NCI-H2081 (cell line): ENCODE results near the gene TMEM222.
"Not testable (repeated sequence)": the region's sequence is repeated elsewhere in the genome, so short reads cannot be mapped to it uniquely, and the experiment has no call there.

ENCODE experiments used
- DNase-seq, 2 experiments: peaks; one replicate each; lab custom pipeline; 2025; lab: John Stamatoyannopoulos, UW

TMEM222 gene, protein sequence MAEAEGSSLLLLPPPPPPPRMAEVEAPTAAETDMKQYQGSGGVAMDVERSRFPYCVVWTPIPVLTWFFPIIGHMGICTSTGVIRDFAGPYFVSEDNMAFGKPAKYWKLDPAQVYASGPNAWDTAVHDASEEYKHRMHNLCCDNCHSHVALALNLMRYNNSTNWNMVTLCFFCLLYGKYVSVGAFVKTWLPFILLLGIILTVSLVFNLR

GRCh38 chr1:27321813-27322568, at the start of gene TMEM222:
Gene TMEM222 (plus strand): TSS chr1:27322163. CDS start chr1:27322198, 35 bp downstream.
- peak; percentile 91 to 93 for DNase-seq

- DNase-seq, result no peak
Observed at GRCh38 chr1:27274204-27274603, 47.8 kb upstream of the TMEM222 start.

- no peak for DNase-seq
Observed at GRCh38 chr1:27275696-27276095, 46.3 kb upstream of the TMEM222 start.

DNA sequence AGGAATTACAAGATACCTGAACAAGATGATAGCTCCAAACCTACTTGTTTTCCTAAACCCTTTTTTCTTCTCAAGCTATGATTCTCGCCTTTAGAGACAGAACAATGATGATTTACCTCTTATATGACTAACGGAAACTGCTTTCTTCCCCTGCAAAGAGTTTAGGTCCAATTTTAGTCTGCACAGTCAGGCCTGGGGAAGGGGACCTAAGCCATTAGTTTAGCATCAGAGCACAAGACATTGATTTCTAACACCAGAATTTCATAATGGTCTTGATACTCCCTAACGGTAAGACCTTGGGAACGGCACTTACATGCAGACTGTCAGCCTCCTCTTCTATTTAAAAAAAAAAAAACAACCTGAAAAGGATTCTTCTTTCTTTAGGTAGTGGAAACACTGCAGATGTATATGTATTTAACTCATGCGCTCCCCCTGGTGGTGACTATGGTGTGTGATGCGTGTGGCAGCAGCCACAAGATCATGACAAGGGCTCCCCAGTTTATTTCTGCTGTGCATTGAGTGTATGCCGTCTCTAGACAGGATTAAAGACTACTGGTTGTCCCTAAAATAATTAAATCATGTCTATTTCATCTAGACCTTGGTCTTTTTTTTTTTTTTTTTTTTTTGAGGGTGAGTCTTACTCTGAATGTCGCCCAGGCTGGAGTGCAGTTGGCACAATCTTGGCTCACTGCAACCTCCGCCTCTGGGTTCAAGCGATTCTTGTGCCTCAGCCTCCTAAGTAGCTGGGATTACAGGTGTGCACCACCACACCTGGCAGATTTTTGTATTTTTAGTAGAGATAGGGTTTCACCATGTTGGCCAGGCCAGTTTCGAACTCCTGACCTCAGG, 37.3 kb upstream of the TMEM222 start:
- DNase-seq, result peak; percentile 56 to 64

DNA sequence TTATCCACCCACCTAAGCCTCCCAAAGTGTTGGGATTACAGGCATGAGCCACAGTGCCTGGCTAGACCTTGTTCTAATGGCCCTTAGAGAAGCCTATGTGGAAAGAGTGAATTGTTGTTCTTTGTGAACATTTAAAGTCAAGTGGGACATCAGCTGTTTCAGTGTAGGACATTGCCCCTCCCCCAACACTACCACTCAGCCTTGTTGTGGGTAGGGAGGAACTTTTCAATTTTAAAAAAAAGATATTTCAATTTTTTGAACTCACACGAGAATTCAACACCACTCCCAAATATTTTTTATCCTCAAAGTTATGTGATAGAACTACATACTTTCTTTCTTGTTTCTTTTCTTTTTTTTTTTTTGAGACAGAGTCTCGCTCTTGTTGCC, 36.7 kb upstream of the TMEM222 start:
- DNase-seq, result no peak

DNA sequence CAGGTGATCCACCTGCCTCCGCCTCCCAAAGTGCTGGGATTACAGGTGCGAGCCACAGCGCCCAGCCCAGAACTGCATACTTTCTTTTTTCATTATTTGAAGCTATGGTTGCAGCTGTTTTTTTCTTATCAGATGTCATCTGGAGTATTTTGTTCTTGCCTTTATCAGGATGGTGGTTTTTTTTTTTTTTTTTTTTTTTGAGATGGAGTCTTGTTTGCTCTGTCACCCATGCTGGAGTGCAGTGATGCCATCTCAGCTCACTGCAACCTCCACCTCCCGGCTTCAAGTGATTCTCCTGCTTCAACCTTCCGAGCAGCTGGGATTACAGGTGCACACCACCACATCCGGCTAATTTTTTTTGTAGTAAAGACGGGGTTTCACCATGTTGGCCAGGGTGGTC, 36.1 kb upstream of the TMEM222 start:
- DNase-seq, result not testable (repeated sequence)

DNA sequence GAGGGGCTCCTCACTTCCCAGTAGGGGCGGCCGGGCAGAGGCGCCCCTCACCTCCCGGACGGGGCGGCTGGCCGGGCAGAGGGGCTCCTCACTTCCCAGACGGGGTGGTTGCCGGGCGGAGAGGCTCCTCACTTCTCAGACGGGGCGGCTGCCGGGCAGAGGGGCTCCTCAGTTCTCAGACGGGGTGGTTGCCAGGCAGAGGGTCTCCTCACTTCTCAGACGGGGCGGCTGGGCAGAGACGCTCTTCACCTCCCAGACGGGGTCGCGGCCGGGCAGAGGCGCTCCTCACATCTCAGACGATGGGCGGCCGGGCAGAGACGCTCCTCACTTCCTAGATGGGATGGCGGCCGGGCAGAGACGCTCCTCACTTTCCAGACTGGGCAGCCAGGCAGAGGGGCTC, 32.8 kb upstream of the TMEM222 start:
- DNase-seq, result not testable (repeated sequence)

DNA sequence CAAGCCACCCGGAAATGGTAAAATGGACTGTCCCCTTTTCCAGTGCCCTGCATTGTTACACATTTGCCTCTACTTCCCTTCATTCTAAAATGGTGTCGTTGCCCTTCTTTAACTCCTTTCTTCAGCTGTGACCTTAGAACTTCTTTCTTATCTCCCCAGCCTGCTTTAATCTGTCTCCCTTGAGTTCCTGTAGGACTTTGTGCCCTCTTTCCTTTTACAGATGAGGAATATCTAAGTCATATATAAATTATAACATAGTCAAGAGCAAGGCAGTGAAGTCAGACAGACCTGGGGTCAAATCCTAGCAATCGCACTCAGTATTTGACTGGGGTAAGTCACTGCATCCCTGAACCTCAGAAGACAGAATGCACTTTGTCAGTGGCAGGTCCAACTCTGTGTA, 31.4 kb upstream of the TMEM222 start:
- no peak for DNase-seq

- no peak for DNase-seq
Observed at GRCh38 chr1:27292106-27292505, 29.9 kb upstream of the TMEM222 start.

DNA sequence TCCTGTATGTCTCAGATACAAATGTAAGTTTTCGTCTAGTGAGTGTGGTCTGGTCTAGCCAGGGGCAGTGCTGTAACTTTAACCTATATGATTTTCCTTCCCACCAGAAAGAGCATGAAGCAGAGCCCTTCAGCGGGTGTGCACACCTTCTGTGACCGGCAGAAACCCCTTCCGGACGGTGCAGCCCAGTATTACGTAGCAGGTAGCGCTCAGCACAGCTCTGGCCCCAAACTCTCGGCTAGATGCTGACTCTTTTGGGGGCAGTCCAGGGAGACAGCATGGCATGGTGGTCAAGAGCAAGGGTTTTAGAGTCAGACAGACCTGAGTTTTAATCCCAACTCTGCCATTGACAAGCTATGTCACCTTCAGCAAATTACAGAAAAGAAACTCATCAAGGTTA, 28.0 kb upstream of the TMEM222 start:
- no peak for DNase-seq

DNA sequence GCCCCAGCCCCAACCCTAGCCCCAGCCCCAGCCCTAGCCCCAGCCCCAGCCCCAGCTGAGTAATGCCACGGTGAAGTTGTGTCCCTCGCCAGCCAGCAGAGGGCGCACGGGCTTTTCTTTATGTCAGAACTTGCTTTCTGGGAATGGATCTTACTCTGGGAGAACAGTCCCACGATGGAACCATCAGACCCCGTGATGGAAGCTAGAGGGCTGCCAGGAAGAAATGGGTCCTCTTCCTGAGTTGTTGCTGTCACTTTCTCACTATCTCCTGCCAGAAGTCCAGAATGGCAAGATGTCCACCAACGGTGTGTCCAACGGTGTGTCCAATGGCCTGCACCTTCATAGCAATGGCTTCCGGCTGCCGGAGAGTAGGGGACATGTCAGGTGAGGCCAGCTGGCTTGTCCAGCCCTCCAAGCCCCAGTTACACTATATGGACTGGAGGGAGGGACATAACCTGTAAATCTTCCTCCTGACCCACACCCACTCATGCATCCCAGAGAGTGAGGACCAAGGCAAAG, 25.1 kb upstream of the TMEM222 start:
- peak in 1 of 2 experiments; percentile 17 for DNase-seq

DNA sequence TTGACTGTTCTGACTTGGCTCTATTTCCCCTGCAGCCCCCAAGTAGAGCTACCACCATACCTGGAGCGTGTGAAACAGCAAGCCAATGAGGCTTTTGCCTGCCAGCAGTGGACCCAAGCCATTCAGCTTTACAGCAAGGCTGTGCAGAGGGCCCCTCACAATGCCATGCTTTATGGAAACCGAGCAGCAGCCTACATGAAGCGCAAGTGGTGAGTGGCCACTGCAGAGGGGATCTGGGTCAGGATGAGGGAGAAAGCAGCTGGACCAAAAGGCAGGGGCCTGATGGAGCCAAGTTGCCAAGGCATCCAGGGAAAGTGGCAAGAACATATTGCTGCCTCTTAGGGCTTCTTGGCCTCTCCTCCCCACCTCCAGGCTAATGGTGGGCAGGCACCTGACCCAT, 24.1 kb upstream of the TMEM222 start:
- no peak for DNase-seq

- DNase-seq, result no peak
Observed at GRCh38 chr1:27298632-27299384, 23.2 kb upstream of the TMEM222 start.

DNA sequence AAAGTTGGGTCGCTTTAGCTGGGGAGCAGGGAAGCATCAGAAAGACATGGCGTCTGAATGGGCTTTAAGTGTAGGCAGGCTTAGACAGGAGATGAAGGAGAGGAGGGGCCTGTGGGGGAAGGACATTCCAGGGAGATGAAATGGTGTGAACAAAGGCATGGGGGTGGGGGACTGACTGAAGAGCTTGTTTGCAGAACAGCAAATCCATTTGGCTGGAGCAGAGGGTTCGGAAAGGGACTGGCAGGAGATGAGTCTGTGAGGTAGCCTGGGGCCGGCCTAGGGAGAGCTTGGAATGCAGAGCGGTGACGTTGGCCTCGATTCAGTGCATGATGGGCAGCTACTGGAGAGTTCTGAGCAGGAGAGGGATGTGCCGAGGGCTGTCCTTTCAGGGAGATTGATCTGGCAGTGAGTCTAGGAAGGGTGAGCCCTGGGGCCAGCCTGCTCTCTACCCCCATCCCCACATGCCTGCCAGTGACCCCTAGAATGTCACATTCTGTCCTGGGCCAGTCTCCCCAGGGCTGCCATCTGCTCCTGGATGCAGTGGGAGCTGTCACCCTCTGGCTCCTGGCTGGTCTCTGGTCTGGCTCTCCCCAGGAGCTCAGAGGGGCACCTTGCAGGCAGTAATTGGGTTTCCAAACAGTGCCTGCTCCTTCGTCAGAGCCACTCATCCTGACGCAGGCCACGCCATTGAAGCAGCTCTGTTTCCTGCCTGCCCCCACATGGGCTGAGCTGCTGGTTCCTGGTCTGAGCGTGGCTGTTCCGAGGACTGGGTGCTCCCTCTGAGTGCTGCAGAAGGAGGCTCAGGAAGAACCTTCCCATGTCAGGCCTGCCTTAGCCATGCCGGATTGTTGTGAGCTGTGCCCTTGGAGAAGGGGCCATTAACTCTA, 22.3 kb upstream of the TMEM222 start:
- DNase-seq, result peak; percentile 11 to 23

DNA sequence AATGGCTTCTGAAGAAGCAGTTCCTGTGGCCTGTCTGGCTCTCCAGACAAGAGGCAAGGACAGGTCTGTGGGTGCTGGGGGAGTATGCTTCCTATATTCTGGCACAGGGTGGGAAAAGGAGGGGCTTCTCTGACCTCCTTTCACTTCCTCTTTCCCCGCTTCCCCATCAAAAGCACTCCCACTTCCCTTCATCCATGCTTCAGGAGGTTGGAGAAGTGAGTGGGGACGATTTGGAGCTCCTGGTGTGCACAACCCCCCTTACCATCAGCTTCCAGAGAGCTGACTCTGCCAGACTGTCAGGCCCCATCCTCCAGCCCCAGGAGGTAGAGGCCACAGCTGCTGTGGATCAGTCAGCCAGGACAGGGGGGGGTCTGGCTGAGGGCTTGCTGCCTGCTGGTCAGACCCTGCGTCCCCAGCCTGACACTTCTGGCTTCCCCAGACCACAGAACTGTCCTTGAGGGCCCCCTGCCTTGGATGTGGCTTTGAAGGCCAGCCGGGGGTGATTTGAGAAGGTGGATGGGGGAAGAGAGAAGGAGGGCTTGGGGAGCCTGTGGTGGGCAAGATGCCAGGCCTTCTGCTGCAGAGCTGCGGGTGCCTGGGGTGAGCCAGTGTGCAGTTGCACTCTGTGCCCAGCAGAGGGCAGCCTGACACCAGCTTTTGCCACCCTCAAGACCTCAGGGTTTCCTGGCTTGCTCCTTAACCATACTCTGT, 21.5 kb upstream of the TMEM222 start:
- peak; percentile 68 to 84 for DNase-seq

DNA sequence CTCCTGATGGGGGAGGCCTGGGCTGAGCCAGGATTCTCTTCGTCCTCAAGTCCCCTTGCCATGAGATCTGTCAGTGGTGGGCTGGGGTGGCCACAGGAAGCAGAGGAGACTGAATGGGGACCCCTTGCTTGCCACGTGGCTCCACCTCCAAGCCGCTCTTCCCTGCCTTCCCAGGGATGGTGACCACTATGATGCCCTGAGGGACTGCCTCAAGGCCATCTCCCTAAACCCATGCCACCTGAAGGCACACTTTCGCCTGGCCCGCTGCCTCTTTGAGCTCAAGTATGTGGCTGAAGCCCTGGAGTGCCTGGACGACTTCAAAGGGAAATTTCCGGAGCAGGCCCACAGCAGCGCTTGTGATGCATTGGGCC, 20.9 kb upstream of the TMEM222 start:
- DNase-seq, result no peak

DNA sequence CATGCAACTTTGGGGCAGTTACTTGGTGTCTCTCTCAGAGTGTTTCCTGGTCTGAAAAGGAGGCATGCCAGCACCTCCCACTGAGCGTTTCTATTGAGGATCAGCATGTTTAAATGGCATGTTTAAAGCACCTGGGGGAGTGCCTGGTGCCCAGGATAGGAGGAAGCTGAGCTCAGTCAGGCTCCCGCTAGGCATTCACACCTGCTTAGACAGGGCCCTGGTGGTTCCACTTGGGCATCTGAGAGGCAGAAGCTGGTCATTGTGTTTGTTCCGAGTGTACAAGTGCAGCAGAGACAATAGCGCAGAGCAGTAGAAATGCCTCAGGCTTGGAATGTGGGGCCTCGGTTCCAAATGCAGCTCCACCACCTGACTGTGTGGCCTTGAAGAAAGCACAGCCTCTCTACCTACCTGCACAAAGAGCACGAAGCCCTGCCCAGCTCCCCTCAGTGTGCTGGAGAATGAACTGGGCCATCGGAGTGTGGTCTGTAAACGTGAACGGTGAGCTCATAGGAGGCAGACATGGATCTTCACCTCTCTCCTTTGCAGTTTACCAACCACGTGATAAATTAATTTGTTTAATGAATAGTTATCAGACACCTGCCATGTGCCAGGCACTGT, 20.3 kb upstream of the TMEM222 start:
- peak; percentile 83 to 92 for DNase-seq

DNA sequence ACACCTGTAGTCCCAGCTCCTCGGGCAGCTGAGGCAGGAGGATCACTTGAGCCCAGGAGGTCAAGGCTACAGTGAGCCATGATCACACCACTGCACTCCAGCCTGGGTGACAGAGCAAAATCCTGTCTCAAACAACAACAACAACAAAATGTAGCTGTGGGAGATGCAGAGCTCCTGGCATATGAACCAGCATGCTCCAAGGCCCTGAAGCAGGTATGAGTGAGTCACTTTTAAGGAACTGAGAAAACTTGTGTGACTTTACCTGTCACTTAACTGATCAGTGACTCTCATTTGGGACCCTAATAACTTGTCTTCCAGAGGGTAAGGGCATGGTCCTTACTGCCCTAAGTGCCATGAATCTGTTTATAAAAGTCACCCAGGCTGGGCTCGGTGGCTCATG, 19.4 kb upstream of the TMEM222 start:
- DNase-seq, result no peak

GRCh38 chr1:27303509-27303908, 18.5 kb upstream of the TMEM222 start:
- DNase-seq, result no peak

DNA sequence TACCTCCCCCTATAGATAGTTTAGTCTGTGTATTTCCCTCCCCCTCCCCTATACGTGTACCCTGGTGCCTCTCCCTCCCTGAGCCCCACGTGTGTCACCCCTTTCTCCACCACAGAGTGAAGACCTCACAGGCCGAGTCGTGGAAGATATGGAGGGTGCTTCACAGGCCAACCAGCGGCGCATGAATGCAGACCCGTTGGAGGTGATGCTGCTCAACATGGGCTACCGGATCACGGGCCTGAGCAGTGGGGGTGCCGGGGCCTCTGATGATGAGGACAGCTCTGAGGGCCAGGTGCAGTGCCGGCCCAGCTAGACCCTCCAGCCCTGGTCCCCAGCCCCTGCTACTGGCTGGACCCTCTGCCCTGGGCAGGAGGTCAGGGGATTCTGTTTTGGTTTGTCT, 15.9 kb upstream of the TMEM222 start:
- DNase-seq, result no peak
